NCI-H748 (cell line): ENCODE results near the gene RPS6KL1.
"Not testable (repeated sequence)": the region's sequence is repeated elsewhere in the genome, so short reads cannot be mapped to it uniquely, and the experiment has no call there.

Experiments used
- DNase-seq: peaks from one replicate; lab custom pipeline; 2025; ENCODE audit not compliant: unreplicated experiment; lab: John Stamatoyannopoulos, UW

The RPS6KL1 gene

GRCh38 chr14:74937171-74937570 is 14.1 kb upstream of the RPS6KL1 start:
- DNase-seq: no peak

- DNase-seq: no peak
These were observed 13.7 kb upstream of the RPS6KL1 start for GRCh38 chr14:74936731-74937130.

- no peak for DNase-seq
These were observed 13.1 kb upstream of the RPS6KL1 start for GRCh38 chr14:74936151-74936550.

- DNase-seq: no peak
These were observed 12.3 kb upstream of the RPS6KL1 start for GRCh38 chr14:74935360-74935680.

- DNase-seq: no peak
These were observed 11.7 kb upstream of the RPS6KL1 start for GRCh38 chr14:74934476-74935359.

- no peak for DNase-seq
These were observed 11.0 kb upstream of the RPS6KL1 start for GRCh38 chr14:74934041-74934440.

GRCh38 chr14:74932936-74933335 is 9.9 kb upstream of the RPS6KL1 start:
- DNase-seq: not testable (repeated sequence)

GRCh38 chr14:74932401-74932901 is 9.4 kb upstream of the RPS6KL1 start:
- no peak for DNase-seq

- DNase-seq: not testable (repeated sequence)
These were observed 8.7 kb upstream of the RPS6KL1 start for GRCh38 chr14:74931744-74932143.

- DNase-seq: no peak
These were observed 6.2 kb upstream of the RPS6KL1 start for GRCh38 chr14:74929242-74929641.

GRCh38 chr14:74927225-74927624 is 4.2 kb upstream of the RPS6KL1 start:
- no peak for DNase-seq

GRCh38 chr14:74924061-74924460 is 1.0 kb upstream of the RPS6KL1 start:
- no peak for DNase-seq

GRCh38 chr14:74921987-74922751 is 891 bp downstream of the RPS6KL1 start:
- DNase-seq: no peak

GRCh38 chr14:74921053-74921620 is 1.9 kb downstream of the RPS6KL1 start:
- DNase-seq: no peak

- no peak for DNase-seq
These were observed 2.8 kb downstream of the RPS6KL1 start for GRCh38 chr14:74920281-74920680.

GRCh38 chr14:74919421-74920165 is 3.5 kb downstream of the RPS6KL1 start:
- no peak for DNase-seq

GRCh38 chr14:74918380-74918779 is 4.7 kb downstream of the RPS6KL1 start:
- DNase-seq: no peak

GRCh38 chr14:74917646-74918081 is 5.4 kb downstream of the RPS6KL1 start:
- DNase-seq: no peak

- no peak for DNase-seq
These were observed 5.9 kb downstream of the RPS6KL1 start for GRCh38 chr14:74917178-74917543.

GRCh38 chr14:74915826-74916225 is 7.2 kb downstream of the RPS6KL1 start:
- no peak for DNase-seq

- no peak for DNase-seq
These were observed 7.6 kb downstream of the RPS6KL1 start for GRCh38 chr14:74915426-74915825.
